NCI-H2196 treated with DMSO at 0.1 percent for 48 hours (cell line): Measurements from ENCODE around the gene TMCC1.
"Not testable (repeated sequence)": the region's sequence is repeated elsewhere in the genome, so short reads cannot be mapped to it uniquely, and the experiment has no call there.

Source experiments
- DNase-seq: peaks from one replicate; lab custom pipeline; 2025; ENCODE audit not compliant: unreplicated experiment; lab: John Stamatoyannopoulos, UW

Gene TMCC1

GRCh38 chr3:129655291-129655700, 238.2 kb downstream of the TMCC1 start:
- no peak for DNase-seq

DNA sequence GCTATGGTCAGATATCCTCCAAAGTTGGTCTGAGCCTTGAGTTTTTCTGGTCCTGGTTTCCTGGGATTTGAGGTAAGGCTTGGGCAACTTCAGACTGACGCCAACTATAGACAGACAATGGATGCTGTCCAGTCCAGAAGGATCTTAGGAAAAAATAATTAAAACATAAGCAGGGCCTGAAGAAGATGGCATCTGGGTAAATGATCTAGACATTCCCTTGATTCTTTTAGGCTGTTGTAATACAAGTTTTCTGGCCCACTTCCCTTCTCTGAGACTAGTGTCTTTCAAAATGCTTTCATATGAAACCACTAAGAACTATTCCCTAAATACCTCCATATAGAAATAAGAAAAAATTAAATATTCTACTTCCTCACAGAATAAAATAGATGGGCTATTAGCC, 239.4 kb downstream of the TMCC1 start:
- DNase-seq, result no peak

DNA sequence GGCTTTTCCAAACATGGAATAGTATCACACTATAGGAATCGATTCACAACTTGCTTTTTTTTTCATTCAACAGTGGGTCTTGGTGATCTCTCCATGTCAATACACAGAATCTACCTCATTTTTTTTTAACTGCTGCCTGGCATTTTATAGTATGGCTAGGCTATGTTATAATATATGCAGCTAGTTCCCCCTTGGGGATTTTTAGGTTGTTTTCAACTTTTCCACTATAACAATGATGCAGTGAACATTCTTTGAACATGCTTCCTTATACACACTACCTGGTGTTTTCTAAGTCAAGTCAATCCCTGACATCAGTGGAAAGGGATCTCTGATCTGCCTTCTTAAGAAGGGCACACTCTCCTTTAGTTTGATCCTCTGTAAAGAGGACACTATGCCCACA, 240.5 kb downstream of the TMCC1 start:
- DNase-seq, result no peak

DNA sequence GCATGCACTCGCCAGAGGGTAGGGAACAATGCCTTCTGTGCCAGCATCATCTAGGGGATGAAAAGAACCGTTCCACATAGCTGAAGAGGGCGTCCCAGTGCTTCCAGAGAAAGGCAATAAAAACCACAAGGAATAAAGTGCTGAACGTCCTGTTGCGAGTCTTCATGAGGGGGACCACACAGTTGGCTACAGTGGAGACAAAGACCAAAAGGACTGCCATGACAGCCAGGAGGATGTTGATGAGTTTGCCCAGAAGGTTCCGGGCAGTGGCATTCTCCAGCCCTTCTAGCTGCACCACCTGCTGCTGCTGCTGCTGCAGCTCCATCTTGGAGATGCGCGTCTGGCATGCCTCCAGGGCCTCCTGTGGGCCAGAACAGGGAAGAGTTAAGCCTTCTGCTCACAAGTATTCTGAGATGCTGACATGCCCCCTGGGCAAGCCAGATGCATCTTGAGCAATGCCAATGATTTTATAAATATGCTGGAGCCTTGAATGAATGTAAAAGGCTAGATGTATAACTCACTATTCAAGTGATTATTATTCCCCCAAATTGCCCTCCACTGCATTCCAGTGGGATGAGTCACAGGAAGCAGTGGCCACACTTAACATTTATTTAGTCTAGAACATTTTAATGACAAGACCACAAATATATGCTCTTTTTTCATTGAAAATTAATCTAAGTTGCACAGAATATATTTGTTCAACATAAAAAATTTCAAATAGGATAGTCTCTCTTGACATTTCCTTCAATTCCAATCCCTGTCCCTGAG, 241.9 kb downstream of the TMCC1 start:
- no peak for DNase-seq

DNA sequence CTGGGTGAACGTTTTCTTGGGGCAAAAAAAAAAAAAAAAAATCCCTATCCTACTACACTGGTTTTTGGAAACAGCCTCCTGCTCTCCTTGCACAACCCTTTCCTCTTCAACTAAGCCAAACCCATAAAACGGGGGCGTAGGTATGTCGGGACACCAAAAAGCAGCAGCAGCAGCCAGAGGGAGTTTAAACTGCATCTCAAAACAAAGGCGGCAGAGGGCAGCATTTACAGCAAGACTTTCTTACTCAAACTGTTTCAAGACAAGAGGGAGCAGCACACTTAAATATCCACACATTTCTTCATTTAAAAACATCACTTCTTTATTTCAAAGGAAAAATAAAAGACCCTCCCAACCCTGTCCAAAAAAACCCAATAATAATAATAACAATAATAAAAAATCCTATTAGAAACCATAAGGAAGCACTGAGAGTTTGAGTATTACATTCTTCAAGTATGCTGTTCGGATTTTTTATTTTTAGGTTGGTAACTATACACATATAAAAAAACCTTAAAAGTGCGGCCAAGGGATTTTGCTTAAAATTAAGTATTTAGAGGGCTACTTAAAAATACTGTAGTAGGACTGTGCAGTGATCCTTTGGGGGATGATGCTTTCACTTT, 243.1 kb downstream of the TMCC1 start:
- DNase-seq, result peak; percentile 36

GRCh38 chr3:129648391-129648790, 245.1 kb downstream of the TMCC1 start:
- no peak for DNase-seq

DNA sequence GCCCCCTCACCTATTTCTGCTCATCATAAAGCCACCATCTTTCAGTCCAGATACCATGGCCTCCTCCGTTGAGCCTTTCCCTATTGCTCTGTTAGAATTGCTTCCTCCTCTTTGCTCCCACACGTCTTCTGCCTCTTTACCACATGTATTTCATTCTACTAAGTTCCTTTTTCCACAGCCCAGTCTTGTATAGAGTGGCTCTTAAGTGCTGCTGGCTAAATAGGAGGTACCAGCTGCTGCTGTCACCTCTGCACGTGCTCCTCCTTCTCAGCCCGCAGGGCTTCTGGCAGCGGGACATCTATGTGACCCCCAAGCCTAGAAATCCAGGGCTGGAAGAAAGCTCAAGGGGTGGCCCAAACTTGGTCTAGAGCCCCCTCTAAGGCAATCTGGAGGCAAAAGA, 248.2 kb downstream of the TMCC1 start:
- no peak for DNase-seq

GRCh38 chr3:129644836-129645235, 248.7 kb downstream of the TMCC1 start:
- DNase-seq, result no peak

DNA sequence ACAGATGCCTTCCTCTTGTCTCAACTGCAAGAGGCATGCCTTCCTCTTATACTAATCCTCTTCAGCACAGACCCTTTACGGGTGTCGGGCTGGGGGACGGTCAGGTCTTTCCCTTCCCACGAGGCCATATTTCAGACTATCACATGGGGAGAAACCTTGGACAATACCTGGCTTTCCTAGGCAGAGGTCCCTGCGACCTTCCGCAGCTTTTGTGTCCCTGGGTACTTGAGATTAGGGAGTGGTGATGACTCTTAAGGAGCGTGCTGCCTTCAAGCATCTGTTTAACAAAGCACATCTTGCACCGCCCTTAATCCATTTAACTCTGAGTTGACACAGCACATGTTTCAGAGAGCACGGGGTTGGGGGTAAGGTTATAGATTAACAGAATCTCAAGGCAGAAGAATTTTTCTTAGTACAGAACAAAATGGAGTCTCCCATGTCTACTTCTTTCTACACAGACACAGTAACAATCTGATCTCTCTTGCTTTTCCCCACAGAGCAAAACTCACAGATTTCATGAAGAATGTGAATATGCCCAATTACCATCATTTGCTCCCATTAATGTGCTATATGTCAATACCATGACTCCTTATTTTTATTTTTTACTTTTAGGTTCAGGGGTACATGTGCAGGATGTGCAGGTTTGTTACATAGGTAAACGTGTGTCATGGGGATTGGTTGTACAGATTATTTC, 251.8 kb downstream of the TMCC1 start:
- DNase-seq, result not testable (repeated sequence)

DNA sequence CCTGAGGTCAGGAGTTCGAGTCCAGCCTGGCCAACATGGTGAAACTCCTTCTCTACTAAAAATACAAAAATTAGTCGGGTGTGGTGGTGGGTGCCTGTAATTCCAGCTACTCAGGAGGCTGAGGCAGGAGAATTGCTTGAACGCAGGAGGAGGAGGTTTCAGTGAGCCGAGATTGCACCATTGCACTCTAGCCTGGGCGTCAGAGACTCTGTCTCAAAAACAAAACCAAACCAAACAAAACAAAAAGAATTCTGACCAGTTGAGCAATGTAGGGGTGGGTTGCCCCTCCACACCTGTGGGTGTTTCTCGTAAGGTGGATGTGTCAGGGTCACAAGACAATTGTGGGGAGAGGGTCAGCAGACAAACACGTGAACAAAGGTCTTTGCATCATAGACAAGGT, 252.5 kb downstream of the TMCC1 start:
- not testable (repeated sequence) for DNase-seq

DNA sequence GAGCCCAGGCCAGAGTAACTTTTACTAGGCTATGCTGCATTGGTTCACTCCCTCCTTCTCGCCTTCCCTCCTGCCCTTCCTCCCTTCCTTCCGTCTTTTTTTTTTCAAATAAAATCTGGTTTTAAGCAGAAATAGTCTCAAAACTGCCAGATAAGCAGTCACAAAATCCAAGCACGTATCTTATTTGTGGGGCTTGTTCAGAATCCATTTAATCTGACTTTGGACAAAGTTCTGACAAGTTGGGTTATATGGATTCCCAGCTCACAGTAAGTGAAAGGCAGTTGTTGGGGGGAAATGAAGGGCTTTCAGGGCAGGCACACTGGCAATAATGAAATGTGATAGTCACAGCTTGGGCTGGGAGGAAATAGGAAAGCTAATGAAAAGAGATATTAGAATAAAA, 255.0 kb downstream of the TMCC1 start:
- no peak for DNase-seq

GRCh38 chr3:129636082-129636481, 257.4 kb downstream of the TMCC1 start:
- DNase-seq, result no peak

- no peak for DNase-seq
These were observed 257.9 kb downstream of the TMCC1 start for GRCh38 chr3:129635656-129636055.

DNA sequence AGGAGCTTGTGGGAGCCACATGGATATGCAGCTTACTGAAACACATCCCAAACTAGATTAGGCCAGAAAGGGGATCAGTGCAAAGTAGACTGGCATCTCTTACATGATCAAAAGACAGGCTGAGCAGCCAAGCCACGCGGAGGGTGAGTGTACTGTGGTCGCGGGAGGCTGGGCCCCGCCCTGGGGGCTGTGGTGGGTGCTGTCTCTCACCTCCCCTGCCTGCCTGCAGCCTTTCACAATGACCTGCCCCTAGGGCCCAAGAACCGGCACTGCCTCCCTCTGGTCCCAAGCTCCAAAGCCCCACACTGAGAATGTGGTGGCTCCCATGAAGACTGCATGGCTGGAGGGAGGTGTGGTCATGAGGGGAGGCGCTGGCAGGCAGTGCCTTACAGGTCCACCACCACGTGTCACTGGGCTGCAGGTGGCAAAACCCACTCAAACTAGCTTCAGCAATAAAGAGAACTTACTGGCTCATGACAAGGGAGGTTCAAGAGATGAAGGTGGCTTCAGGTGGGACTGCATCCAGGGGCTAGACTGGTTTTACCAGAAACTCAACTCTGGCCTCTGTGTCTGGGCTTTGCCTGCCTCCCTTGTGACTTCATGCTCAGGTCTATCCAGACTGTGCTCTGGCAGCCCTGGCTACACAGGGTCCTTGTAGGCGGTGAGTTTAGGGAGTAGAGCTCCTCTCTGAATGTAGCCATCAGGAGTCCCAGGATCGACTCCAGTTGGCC, 259.6 kb downstream of the TMCC1 start:
- DNase-seq, result no peak

DNA sequence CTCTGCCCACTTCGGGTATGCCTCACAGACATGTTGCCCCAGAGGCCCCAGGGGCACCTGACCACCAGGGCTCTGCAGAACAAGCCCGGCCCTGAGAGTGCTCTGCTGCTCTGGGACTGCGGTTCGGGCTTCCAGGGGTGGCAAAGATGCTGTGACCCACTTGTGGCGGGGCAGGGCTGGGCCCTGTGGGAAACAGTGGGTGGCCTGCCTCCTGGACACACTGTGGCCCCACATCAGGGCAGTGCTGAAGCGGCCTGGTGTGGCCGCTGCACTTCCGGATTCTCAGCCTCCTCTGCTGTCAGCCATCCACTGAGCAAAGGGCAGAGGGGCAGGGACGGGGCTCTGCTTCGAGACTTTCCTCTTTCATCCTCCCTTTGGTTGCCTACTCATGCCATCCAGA, 260.5 kb downstream of the TMCC1 start:
- no peak for DNase-seq

DNA sequence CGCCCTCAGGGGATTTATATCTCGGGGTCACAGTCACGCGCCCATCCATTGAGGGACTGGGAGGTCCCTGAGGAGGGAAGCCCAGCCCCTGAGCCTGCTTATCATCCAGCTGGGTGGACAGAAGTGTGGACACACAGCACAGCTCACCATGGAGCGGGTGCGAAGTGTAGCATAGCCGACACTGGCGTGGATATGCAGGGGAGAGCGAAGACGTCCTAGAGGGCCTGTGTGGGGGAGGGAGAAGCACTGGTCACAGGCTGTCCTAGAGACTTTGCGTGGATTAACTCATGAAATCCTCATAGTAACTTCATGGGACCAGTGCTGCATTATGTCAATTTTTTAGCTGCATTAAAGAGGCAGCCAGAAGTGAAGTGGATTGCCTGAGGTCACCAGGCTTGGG, 261.0 kb downstream of the TMCC1 start:
- DNase-seq, result no peak

DNA sequence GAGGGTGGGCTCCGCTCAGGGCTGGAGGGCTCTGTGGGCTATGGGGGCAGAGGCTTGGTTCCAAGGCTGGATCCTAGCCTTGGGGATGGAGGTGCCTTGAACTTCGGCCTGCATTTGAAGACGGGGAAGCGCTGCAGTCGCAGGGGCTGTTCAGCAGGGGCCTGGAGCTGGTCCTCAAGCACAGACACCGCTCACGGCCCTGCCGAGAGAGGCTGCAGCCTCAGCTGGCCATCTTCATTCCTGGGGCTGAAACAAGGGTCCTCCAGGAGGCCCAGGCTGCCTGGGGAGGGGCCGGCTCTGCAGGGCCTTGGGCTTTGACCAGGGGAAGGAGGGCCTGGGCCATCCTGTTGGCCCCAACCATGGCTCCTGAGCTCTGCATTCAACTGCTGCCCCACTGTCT, 261.5 kb downstream of the TMCC1 start:
- DNase-seq, result no peak

- DNase-seq, result no peak
These were observed 264.5 kb downstream of the TMCC1 start for GRCh38 chr3:129629011-129629410.

GRCh38 chr3:129628169-129628522, 265.4 kb downstream of the TMCC1 start:
- DNase-seq, result no peak

DNA sequence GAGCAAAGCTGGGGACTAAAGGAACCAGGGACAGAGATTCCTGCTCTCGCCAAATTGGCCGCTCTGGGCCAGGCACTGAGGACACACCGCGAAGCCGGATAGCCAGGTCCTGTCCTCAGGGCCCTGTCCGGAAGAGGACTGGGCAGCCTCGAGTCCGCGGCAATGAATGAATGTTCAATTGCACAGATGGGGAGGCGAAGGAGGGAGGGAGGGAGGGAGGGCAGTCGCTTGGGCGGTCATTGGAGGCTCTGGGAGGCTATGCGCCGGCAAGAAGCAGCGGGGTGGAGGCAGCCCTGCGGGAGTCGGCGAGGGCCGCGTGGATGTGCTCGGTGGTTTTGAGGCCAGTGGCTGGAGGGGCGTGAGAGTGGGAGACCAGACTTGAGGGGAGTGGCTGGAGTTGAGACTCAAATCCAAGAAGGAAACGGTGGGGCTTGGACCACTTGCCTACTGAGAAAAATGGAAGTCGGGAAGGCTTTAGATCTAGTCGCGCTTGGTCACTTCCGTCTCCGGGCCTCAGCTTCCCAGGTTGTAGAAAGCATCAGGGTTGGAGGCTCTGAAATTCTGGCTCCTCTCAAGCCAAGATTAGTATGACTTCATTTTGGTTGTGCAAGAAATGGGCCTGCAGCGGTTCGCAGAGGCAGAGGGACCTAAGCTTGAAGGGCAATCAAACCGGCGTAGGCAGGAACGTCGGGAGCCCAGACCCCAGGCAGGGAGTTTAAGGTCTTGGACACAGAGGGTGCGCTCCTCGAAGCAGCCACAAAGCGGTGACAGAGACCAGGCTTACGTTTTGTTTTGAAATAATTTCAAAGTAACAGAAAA, 266.0 kb downstream of the TMCC1 start:
- DNase-seq, result peak; percentile 87
